Transverse colon (tissue), 4 donors: ENCODE data around the gene BCL6B. TPM values are rescaled to one million over a fixed set of nuclear protein-coding genes. Genes with fewer than 3 reads are reported as not detected.

Experiments
- DNase-seq: peaks from one replicate; pipeline ENCODE4 v3.0.0-alpha.2; 2019
- H3K27ac ChIP-seq, 4 donors: fragments of 200-600 bp; sonication (generic); 2 replicates each; pipeline ENCODE4 v1.5.1; 2016 to 2018; ENCODE audit warnings: inconsistent platforms in 4 of 4
- H3K27me3 ChIP-seq: fragments of 200-600 bp; sonication (generic); 2 replicates; pipeline ENCODE4 v1.5.1; 2017; ENCODE audit warnings: inconsistent platforms
- H3K36me3 ChIP-seq, 4 donors: fragments of 200-600 bp; sonication (generic); 2 replicates each; pipeline ENCODE4 v1.5.1; 2017 to 2019; ENCODE audit warnings: inconsistent platforms in 4 of 4
- H3K4me1 ChIP-seq, 4 donors: fragments of 200-600 bp; sonication (generic); 2 replicates each; pipeline ENCODE4 v1.5.1; 2017 to 2020; ENCODE audit warnings: inconsistent platforms in 4 of 4
- H3K4me3 ChIP-seq, 4 donors: fragments of 200-600 bp; sonication (generic); 1 replicate in 1 of 4; 2 replicates in 3 of 4; pipeline versions ENCODE4 v1.5.1 to v1.6.1; 2017 to 2019; ENCODE audit warnings: inconsistent platforms in 4 of 4
- H3K9me3 ChIP-seq, 2 donors: fragments of 200-600 bp; sonication (generic); 2 replicates each; pipeline ENCODE4 v1.5.1; 2017 to 2019; ENCODE audit warnings: inconsistent platforms in 2 of 2
- CTCF ChIP-seq, 5 experiments: fragments of 200-600 bp in 3 of 5; fragments of 450-650 bp in 2 of 5; sonication (generic) in 3 of 5; IDR thresholded peaks; 1 replicate in 2 of 5; 2 replicates in 3 of 5; pipeline ENCODE4 v1.5.1; 2016 to 2017; ENCODE audit warnings: antibody characterized with exemption in 5 of 5, inconsistent platforms in 3 of 5, mild to moderate bottlenecking in 2 of 5, moderate library complexity in 1 of 5
- EP300 ChIP-seq: sonication (generic); formaldehyde crosslinking; IDR thresholded peaks from one replicate; pipeline ENCODE4 v1.6.1; 2017; ENCODE audit warnings: antibody characterized with exemption, low read depth
- POLR2A ChIP-seq: fragments of 450-650 bp; IDR thresholded peaks from one replicate; pipeline ENCODE4 v1.6.1; 2016; ENCODE audit warnings: antibody characterized with exemption, mild to moderate bottlenecking, moderate library complexity
- POLR2AphosphoS5 ChIP-seq, 3 donors: sonication (generic); formaldehyde crosslinking; IDR thresholded peaks; one replicate each; pipeline ENCODE4 v1.6.1; 2016; ENCODE audit warnings: antibody characterized with exemption in 3 of 3
- WGBS, 2 donors: methylation state at CpG; one replicate each; pipeline ENCODE4 v1.1.5; 2018; ENCODE audit warnings: low coverage in 1 of 2; 5-methylcytosine and 5-hydroxymethylcytosine counted together
- in situ Hi-C, 4 donors: fragments of 200-750 bp; cut with MboI; loops; one replicate each; pipeline versions ENCODE4 v1.15.0 to v1.15.1; 2017; ENCODE audit warnings: low sequenced_read_pairs in 3 of 4, low pct_ligation_motif_present in 1 of 4, low pct_unique_long_range_greater_than_20kb in 1 of 4
- intact Hi-C: fragments of 100-400 bp; cut with DNase I; formaldehyde crosslinking; loops from one replicate; pipeline ENCODE4 v1.15.1; 2023; ENCODE audit warnings: low total_unique reads
- total RNA-seq, 4 donors: library from RNA; depleted of rRNA; stranded (reverse); fragments of >200 nt; gene quantifications; one replicate each; pipeline ENCODE4 v1.1.0, GENCODE V29; 2016

The BCL6B gene
- total RNA-seq, 4 donors from 2014 or later: 0.32 to 1.8 (median 0.82) TPM; not detected in 1

- WGBS, 2 donors: 13 to 51% methylated on average over 2 to 6 of the region's 6 CpGs
- TF ChIP-seq CTCF (IDR thresholded peaks at IDR 0.05) (no peak), POLR2A (no peak), EP300 (no peak), POLR2AphosphoS5 (IDR thresholded peaks at IDR 0.05) (no peak)
- intact Hi-C loops (no loop called here), in situ Hi-C loops (no loop called here)
- DNase-seq: no peak
- Histone ChIP-seq H3K36me3 (no peaks in the 10 kb centered on the region), H3K4me1 (no peaks in the 10 kb centered on the region), H3K27ac (no peak overlapping the region), H3K27me3 (peaks cover 6% of the 10 kb centered on the region), H3K9me3 (no peaks in the 10 kb centered on the region), H3K4me3 (no peak overlapping the region)
These were observed 37.5 kb downstream of the BCL6B start for GRCh38 chr17:7060165-7060891.

DNA sequence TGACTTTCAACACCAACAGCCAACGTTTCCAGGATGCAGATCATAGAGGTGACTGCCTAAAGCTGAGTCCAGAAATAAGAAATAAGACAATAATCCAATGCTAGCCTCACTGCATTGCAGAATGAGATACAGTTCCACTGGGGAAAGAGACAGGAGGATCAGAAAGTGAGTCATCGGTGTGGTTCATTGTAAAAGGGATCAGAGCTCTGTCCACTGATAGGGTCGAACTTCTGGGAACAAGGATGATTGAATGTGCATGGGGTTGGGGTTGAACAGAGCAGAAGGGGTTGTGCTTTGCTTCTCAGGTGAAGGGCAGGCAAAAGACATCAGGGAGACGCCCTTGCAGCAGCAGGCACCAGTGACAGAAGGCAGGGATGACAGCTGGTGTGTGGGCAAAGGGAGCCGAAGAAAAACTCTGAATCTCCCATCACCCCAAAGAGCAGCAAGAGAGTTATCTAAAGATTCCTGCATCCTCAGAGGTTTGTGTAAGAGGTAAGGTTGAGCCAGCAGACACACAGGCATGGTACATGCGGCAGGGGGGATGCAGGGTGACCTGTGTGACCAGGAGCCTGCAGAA lies 40.8 kb downstream of the BCL6B start:
- Histone ChIP-seq H3K4me3 (no peak overlapping the region), H3K4me1 (no peaks in the 10 kb centered on the region), H3K27ac (no peak overlapping the region), H3K27me3 (peaks cover 6% of the 10 kb centered on the region), H3K9me3 (peaks cover 0 to 7% of the 10 kb centered on the region in 2 donors), H3K36me3 (no peaks in the 10 kb centered on the region)
- 57 to 62% methylated on average over 3 to 6 of the region's 6 CpGs for WGBS, 2 donors
- intact Hi-C loops (no loop called here), in situ Hi-C loops (no loop called here)
- no peak for TF ChIP-seq POLR2A
- TF ChIP-seq CTCF (IDR thresholded peaks at IDR 0.05): no peak
- no peak for DNase-seq

DNA sequence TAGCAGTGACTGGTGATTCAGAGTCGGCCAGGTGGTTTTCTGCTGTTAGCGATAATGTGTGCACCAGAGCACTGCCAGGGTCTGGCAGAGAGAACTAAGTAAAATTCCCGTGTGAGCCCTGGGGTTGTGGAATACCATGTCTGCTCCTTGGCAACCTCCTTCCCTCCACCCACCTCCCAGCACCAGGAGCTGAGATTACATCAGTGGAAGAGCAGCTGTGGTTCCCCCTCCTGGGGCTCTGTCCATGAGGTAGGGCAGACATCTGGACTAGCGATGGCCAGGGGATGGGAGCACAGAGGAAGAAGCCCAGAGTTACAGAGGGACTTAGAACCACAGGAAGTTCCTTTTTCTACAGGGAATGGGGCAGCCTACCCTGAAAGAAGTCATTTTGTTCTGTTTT lies 41.4 kb downstream of the BCL6B start:
- intact Hi-C loops: no loop called here
- Histone ChIP-seq H3K4me1 (no peaks in the 10 kb centered on the region), H3K36me3 (no peaks in the 10 kb centered on the region), H3K4me3 (no peak overlapping the region), H3K27ac (no peak overlapping the region), H3K27me3 (peaks cover 6% of the 10 kb centered on the region), H3K9me3 (peaks cover 0 to 8% of the 10 kb centered on the region in 2 donors)
- no peak for DNase-seq
- 63% methylated on average over 4 of the region's 4 CpGs; no CpG with 5 or more reads in 1 of the 2 donors for WGBS, 2 donors
- TF ChIP-seq POLR2A (no peak), POLR2AphosphoS5 (IDR thresholded peaks at IDR 0.05) (no peak), EP300 (no peak), CTCF (IDR thresholded peaks at IDR 0.05) (no peak)
- in situ Hi-C loops: no loop called here

GRCh38 chr17:7067198-7067597 lies 44.3 kb downstream of the BCL6B start:
- no peak for DNase-seq
- H3K4me3 ChIP-seq: no peak overlapping the region
- no peaks in the 10 kb centered on the region for H3K27me3 ChIP-seq
- intact Hi-C loops (no loop called here), in situ Hi-C loops (no loop called here)
- no peak for TF ChIP-seq EP300
- TF ChIP-seq POLR2AphosphoS5 (IDR thresholded peaks at IDR 0.05): no peak
- TF ChIP-seq POLR2A: no peak
- TF ChIP-seq CTCF (IDR thresholded peaks at IDR 0.05): no peak
- H3K27ac ChIP-seq: no peak overlapping the region
- no peaks in the 10 kb centered on the region for H3K4me1 ChIP-seq
- H3K36me3 ChIP-seq: no peaks in the 10 kb centered on the region
- WGBS, 2 donors: 83 to 100% methylated on average over 1 of the region's 1 CpG
- peaks cover 0 to 8% of the 10 kb centered on the region in 2 donors for H3K9me3 ChIP-seq
